Measurements from ENCODE around the gene BARHL1. TPM values are rescaled to one million over a fixed set of nuclear protein-coding genes. Genes with fewer than 3 reads are reported as not detected.

Gene BARHL1
- total RNA-seq, 1 experiment from 2014 or later, result 0.15 TPM

DNA sequence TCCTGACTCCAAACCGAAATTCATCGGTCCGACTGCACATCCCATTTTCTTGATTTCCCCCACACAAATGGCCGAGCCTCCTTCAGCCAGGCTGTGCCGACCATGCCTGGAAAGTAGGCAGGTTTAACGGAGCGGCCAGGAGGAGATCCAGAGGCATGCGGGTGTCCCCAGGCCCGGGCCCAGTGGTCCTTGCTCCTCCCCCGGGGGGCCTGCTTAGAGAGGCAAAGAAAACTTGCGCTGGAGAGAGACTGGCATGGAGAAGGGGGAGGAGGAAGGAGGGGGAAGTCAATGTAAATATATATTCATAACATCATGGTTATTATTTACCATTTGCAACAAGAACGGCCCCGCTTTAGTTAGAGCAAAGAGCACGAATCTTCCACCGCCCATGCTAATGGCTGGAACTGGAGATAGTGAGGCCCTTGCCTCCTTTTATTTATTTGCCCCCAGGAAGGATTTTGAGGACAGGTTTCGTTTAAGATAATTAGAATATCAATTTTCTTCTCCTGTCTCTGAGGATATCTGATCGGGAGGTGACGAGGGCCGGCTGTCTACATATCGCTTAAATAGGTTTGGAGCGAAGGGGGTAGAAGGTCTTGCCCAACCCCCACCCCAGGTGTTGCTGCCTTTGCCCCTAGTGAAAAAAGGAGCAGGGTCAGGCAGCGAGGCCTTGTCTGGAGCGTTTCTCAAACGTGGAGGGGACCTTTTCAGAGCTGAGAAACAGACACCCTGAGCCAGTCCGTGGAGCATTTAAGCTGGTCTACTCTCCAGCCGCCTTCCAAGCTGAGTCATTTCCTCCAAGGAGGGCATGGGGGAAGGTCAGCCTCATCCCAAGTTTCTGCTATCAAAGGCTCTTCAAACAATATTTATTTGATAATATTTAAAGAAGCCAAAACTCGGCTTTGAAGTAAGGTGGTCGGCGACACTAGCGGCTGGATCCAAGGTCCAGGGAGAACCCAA, 2.5 kb downstream of the BARHL1 start:
- Mint-ChIP-seq H3K36me3 (no peaks in the 10 kb centered on the region), H3K4me3 (peak overlapping the region; percentile 25; the same call in 1 of the 2 replicates), H3K27me3 (ENCODE audit: low read depth) (peaks cover 99% of the 10 kb centered on the region), H3K27ac (no peak overlapping the region), H3K9me3 (no peaks in the 10 kb centered on the region), H3K4me1 (peaks cover 54% of the 10 kb centered on the region)
- ChIA-PET CTCF (no interaction called here), POLR2A (no interaction called here)
- ATAC-seq (no peak), DNase-seq (ENCODE audit: low spot score) (no peak)
- TF ChIP-seq, protein P1, sequence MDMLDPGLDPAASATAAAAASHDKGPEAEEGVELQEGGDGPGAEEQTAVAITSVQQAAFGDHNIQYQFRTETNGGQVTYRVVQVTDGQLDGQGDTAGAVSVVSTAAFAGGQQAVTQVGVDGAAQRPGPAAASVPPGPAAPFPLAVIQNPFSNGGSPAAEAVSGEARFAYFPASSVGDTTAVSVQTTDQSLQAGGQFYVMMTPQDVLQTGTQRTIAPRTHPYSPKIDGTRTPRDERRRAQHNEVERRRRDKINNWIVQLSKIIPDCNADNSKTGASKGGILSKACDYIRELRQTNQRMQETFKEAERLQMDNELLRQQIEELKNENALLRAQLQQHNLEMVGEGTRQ (CRISPR knock-in tag; IDR thresholded peaks at IDR 0.05), result no peak
- TF ChIP-seq, protein P2, sequence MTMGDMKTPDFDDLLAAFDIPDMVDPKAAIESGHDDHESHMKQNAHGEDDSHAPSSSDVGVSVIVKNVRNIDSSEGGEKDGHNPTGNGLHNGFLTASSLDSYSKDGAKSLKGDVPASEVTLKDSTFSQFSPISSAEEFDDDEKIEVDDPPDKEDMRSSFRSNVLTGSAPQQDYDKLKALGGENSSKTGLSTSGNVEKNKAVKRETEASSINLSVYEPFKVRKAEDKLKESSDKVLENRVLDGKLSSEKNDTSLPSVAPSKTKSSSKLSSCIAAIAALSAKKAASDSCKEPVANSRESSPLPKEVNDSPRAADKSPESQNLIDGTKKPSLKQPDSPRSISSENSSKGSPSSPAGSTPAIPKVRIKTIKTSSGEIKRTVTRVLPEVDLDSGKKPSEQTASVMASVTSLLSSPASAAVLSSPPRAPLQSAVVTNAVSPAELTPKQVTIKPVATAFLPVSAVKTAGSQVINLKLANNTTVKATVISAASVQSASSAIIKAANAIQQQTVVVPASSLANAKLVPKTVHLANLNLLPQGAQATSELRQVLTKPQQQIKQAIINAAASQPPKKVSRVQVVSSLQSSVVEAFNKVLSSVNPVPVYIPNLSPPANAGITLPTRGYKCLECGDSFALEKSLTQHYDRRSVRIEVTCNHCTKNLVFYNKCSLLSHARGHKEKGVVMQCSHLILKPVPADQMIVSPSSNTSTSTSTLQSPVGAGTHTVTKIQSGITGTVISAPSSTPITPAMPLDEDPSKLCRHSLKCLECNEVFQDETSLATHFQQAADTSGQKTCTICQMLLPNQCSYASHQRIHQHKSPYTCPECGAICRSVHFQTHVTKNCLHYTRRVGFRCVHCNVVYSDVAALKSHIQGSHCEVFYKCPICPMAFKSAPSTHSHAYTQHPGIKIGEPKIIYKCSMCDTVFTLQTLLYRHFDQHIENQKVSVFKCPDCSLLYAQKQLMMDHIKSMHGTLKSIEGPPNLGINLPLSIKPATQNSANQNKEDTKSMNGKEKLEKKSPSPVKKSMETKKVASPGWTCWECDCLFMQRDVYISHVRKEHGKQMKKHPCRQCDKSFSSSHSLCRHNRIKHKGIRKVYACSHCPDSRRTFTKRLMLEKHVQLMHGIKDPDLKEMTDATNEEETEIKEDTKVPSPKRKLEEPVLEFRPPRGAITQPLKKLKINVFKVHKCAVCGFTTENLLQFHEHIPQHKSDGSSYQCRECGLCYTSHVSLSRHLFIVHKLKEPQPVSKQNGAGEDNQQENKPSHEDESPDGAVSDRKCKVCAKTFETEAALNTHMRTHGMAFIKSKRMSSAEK (CRISPR knock-in tag; IDR thresholded peaks at IDR 0.05; ENCODE audit: borderline replicate concordance), result no peak
- TF ChIP-seq ZNF138 (CRISPR knock-in tag; conservative IDR thresholded peaks at IDR 0.05), result no peak
- TF ChIP-seq, protein P3, sequence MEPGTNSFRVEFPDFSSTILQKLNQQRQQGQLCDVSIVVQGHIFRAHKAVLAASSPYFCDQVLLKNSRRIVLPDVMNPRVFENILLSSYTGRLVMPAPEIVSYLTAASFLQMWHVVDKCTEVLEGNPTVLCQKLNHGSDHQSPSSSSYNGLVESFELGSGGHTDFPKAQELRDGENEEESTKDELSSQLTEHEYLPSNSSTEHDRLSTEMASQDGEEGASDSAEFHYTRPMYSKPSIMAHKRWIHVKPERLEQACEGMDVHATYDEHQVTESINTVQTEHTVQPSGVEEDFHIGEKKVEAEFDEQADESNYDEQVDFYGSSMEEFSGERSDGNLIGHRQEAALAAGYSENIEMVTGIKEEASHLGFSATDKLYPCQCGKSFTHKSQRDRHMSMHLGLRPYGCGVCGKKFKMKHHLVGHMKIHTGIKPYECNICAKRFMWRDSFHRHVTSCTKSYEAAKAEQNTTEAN (CRISPR knock-in tag; IDR thresholded peaks at IDR 0.05), result no peak
- TF ChIP-seq, protein P4, sequence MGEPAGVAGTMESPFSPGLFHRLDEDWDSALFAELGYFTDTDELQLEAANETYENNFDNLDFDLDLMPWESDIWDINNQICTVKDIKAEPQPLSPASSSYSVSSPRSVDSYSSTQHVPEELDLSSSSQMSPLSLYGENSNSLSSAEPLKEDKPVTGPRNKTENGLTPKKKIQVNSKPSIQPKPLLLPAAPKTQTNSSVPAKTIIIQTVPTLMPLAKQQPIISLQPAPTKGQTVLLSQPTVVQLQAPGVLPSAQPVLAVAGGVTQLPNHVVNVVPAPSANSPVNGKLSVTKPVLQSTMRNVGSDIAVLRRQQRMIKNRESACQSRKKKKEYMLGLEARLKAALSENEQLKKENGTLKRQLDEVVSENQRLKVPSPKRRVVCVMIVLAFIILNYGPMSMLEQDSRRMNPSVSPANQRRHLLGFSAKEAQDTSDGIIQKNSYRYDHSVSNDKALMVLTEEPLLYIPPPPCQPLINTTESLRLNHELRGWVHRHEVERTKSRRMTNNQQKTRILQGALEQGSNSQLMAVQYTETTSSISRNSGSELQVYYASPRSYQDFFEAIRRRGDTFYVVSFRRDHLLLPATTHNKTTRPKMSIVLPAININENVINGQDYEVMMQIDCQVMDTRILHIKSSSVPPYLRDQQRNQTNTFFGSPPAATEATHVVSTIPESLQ (CRISPR knock-in tag; IDR thresholded peaks at IDR 0.05), result no peak
- TF ChIP-seq, protein P5, sequence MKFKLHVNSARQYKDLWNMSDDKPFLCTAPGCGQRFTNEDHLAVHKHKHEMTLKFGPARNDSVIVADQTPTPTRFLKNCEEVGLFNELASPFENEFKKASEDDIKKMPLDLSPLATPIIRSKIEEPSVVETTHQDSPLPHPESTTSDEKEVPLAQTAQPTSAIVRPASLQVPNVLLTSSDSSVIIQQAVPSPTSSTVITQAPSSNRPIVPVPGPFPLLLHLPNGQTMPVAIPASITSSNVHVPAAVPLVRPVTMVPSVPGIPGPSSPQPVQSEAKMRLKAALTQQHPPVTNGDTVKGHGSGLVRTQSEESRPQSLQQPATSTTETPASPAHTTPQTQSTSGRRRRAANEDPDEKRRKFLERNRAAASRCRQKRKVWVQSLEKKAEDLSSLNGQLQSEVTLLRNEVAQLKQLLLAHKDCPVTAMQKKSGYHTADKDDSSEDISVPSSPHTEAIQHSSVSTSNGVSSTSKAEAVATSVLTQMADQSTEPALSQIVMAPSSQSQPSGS (CRISPR knock-in tag; IDR thresholded peaks at IDR 0.05; ENCODE audit: borderline replicate concordance, low read depth), result no peak
- no peak for TF ChIP-seq NR1H2 (CRISPR knock-in tag; IDR thresholded peaks at IDR 0.05)
- TF ChIP-seq ATF1 (CRISPR knock-in tag; IDR thresholded peaks at IDR 0.05), result no peak
- TF ChIP-seq ZNF232 (CRISPR knock-in tag; IDR thresholded peaks at IDR 0.05), result no peak
- no peak for TF ChIP-seq NFE2L1 (CRISPR knock-in tag; IDR thresholded peaks at IDR 0.05)
- TF ChIP-seq, protein P6, sequence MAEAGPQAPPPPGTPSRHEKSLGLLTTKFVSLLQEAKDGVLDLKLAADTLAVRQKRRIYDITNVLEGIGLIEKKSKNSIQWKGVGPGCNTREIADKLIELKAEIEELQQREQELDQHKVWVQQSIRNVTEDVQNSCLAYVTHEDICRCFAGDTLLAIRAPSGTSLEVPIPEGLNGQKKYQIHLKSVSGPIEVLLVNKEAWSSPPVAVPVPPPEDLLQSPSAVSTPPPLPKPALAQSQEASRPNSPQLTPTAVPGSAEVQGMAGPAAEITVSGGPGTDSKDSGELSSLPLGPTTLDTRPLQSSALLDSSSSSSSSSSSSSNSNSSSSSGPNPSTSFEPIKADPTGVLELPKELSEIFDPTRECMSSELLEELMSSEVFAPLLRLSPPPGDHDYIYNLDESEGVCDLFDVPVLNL (CRISPR knock-in tag; IDR thresholded peaks at IDR 0.05; ENCODE audit: borderline replicate concordance, low read depth), result no peak
- no peak for TF ChIP-seq FOXK1 (CRISPR knock-in tag; IDR thresholded peaks at IDR 0.05)
- TF ChIP-seq, protein P7, sequence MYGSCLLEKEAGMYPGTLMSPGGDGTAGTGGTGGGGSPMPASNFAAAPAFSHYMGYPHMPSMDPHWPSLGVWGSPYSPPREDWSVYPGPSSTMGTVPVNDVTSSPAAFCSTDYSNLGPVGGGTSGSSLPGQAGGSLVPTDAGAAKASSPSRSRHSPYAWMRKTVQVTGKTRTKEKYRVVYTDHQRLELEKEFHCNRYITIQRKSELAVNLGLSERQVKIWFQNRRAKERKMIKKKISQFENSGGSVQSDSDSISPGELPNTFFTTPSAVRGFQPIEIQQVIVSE (CRISPR knock-in tag; IDR thresholded peaks at IDR 0.05; ENCODE audit: borderline replicate concordance), result no peak
- no peak for TF ChIP-seq TEAD4 (CRISPR knock-in tag; IDR thresholded peaks at IDR 0.05)
- TF ChIP-seq HMGA2 (CRISPR knock-in tag; IDR thresholded peaks at IDR 0.05), result no peak
- no peak for TF ChIP-seq ZNF423 (CRISPR knock-in tag; IDR thresholded peaks at IDR 0.05)
- TF ChIP-seq RORB (CRISPR knock-in tag; IDR thresholded peaks at IDR 0.05), result no peak
- no peak for TF ChIP-seq ZNF671 (CRISPR knock-in tag; IDR thresholded peaks at IDR 0.05)
- TF ChIP-seq, protein P8, sequence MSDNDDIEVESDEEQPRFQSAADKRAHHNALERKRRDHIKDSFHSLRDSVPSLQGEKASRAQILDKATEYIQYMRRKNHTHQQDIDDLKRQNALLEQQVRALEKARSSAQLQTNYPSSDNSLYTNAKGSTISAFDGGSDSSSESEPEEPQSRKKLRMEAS (CRISPR knock-in tag; IDR thresholded peaks at IDR 0.05), result no peak

Data from WTC11 (cell line).